ENCODE data around the gene ATP6V0D1.

The ATP6V0D1 gene

GRCh38 chr16:67399218-67399733 is 81.7 kb downstream of the ATP6V0D1 start:
- no peaks in the 10 kb centered on the region for H3K9me3 Mint-ChIP-seq
- no peaks in the 10 kb centered on the region for H3K36me3 Mint-ChIP-seq
- H3K4me1 Mint-ChIP-seq: peaks cover 3 to 19% of the 10 kb centered on the region in 2 donors
- peaks cover 17 to 41% of the 10 kb centered on the region in 2 donors for H3K27me3 Mint-ChIP-seq
- H3K4me3 Mint-ChIP-seq: no peak overlapping the region
- DNase-seq (peak; percentile 23), ATAC-seq (replicated peaks) (peak; percentile 83 to 86)
- H3K27ac Mint-ChIP-seq: no peak overlapping the region

GRCh38 chr16:67398546-67399217 is 82.3 kb downstream of the ATP6V0D1 start:
- no peak for DNase-seq
- peaks cover 6 to 25% of the 10 kb centered on the region in 2 donors for H3K4me1 Mint-ChIP-seq
- H3K36me3 Mint-ChIP-seq: no peaks in the 10 kb centered on the region
- no peak overlapping the region for H3K27ac Mint-ChIP-seq
- no peak overlapping the region for H3K4me3 Mint-ChIP-seq
- peaks cover 19 to 47% of the 10 kb centered on the region in 2 donors for H3K27me3 Mint-ChIP-seq
- no peak for ATAC-seq (replicated peaks)
- no peaks in the 10 kb centered on the region for H3K9me3 Mint-ChIP-seq

- Mint-ChIP-seq H3K9me3 (no peaks in the 10 kb centered on the region), H3K4me3 (no peak overlapping the region), H3K27me3 (peaks cover 21 to 50% of the 10 kb centered on the region in 2 donors), H3K36me3 (no peaks in the 10 kb centered on the region), H3K4me1 (peaks cover 6 to 29% of the 10 kb centered on the region in 2 donors), H3K27ac (no peak overlapping the region)
- DNase-seq (no peak), ATAC-seq (replicated peaks) (no peak)
These were observed 83.0 kb downstream of the ATP6V0D1 start for GRCh38 chr16:67397812-67398545.

- Mint-ChIP-seq H3K27me3 (peaks cover 27 to 50% of the 10 kb centered on the region in 2 donors), H3K36me3 (no peaks in the 10 kb centered on the region), H3K4me1 (peaks cover 6 to 34% of the 10 kb centered on the region in 2 donors), H3K4me3 (no peak overlapping the region), H3K9me3 (no peaks in the 10 kb centered on the region), H3K27ac (no peak overlapping the region)
- ATAC-seq (replicated peaks) (no peak), DNase-seq (no peak)
These were observed 83.7 kb downstream of the ATP6V0D1 start for GRCh38 chr16:67397036-67397801.

GRCh38 chr16:67396159-67397035 is 84.6 kb downstream of the ATP6V0D1 start:
- Mint-ChIP-seq H3K27ac (no peak overlapping the region), H3K27me3 (peaks cover 34 to 52% of the 10 kb centered on the region in 2 donors)
- no peak for DNase-seq

GRCh38 chr16:67395458-67396158 is 85.3 kb downstream of the ATP6V0D1 start:
- no peaks in the 10 kb centered on the region for H3K9me3 Mint-ChIP-seq
- H3K27me3 Mint-ChIP-seq: peaks cover 40 to 60% of the 10 kb centered on the region in 2 donors
- H3K27ac Mint-ChIP-seq: no peak overlapping the region
- H3K4me3 Mint-ChIP-seq: no peak overlapping the region
- no peak for DNase-seq
- no peaks in the 10 kb centered on the region for H3K36me3 Mint-ChIP-seq
- ATAC-seq (replicated peaks): no peak
- H3K4me1 Mint-ChIP-seq: peaks cover 11 to 44% of the 10 kb centered on the region in 2 donors

More at GRCh38 chr16:67396159-67397035, 84.6 kb downstream of the ATP6V0D1 start:
- Mint-ChIP-seq H3K36me3 (no peaks in the 10 kb centered on the region), H3K4me1 (peaks cover 6 to 36% of the 10 kb centered on the region in 2 donors), H3K4me3 (no peak overlapping the region), H3K9me3 (no peaks in the 10 kb centered on the region)
- no peak for ATAC-seq (replicated peaks)

- no peak for ATAC-seq (replicated peaks)
- DNase-seq: no peak
- H3K4me3 Mint-ChIP-seq: no peak overlapping the region
- no peaks in the 10 kb centered on the region for H3K36me3 Mint-ChIP-seq
- H3K9me3 Mint-ChIP-seq: no peaks in the 10 kb centered on the region
- H3K27me3 Mint-ChIP-seq: peaks cover 45 to 63% of the 10 kb centered on the region in 2 donors
- H3K27ac Mint-ChIP-seq: no peak overlapping the region
- H3K4me1 Mint-ChIP-seq: peaks cover 16 to 49% of the 10 kb centered on the region in 2 donors
These were observed 85.9 kb downstream of the ATP6V0D1 start for GRCh38 chr16:67395105-67395457.

GRCh38 chr16:67394155-67395104 is 86.5 kb downstream of the ATP6V0D1 start:
- peak overlapping the region; percentile 54 to 80 for H3K4me3 Mint-ChIP-seq

GRCh38 chr16:67393788-67394154 is 87.2 kb downstream of the ATP6V0D1 start:
- peaks cover 19 to 52% of the 10 kb centered on the region in 2 donors for H3K4me1 Mint-ChIP-seq
- DNase-seq (no peak), ATAC-seq (replicated peaks) (no peak)
- H3K27me3 Mint-ChIP-seq: peaks cover 45 to 63% of the 10 kb centered on the region in 2 donors
- peak overlapping the region; percentile 57 to 80 for H3K4me3 Mint-ChIP-seq
- H3K27ac Mint-ChIP-seq: peak overlapping the region; percentile 3
- H3K9me3 Mint-ChIP-seq: no peaks in the 10 kb centered on the region
- no peaks in the 10 kb centered on the region for H3K36me3 Mint-ChIP-seq

More at GRCh38 chr16:67394155-67395104, 86.5 kb downstream of the ATP6V0D1 start:
- H3K4me1 Mint-ChIP-seq: peaks cover 21 to 52% of the 10 kb centered on the region in 2 donors
- peak overlapping the region; percentile 3 for H3K27ac Mint-ChIP-seq
- H3K27me3 Mint-ChIP-seq: peaks cover 45 to 63% of the 10 kb centered on the region in 2 donors
- peak in 1 of 2 donors; percentile 33 for ATAC-seq (replicated peaks)
- DNase-seq: no peak
- H3K9me3 Mint-ChIP-seq: no peaks in the 10 kb centered on the region
- H3K36me3 Mint-ChIP-seq: no peaks in the 10 kb centered on the region

GRCh38 chr16:67393111-67393787 is 87.7 kb downstream of the ATP6V0D1 start, which contains the start of gene TPPP3:
Gene TPPP3, minus strand, starts transcription at chr16:67393498. Its CDS starts 2,387 bp downstream, at chr16:67391111.
- Mint-ChIP-seq H3K27me3 (peaks cover 45 to 63% of the 10 kb centered on the region in 2 donors), H3K36me3 (no peaks in the 10 kb centered on the region), H3K27ac (peak within 1 kb of the TSS; percentile 37), H3K9me3 (no peaks in the 10 kb centered on the region), H3K4me1 (peaks cover 19 to 52% of the 10 kb centered on the region in 2 donors), H3K4me3 (peak within 1 kb of the TSS; percentile 57 to 80)
- peak; percentile 36 to 37 for ATAC-seq (replicated peaks)
- DNase-seq: no peak

GRCh38 chr16:67392301-67393059 is 88.5 kb downstream of the ATP6V0D1 start:
- H3K9me3 Mint-ChIP-seq: no peaks in the 10 kb centered on the region
- no peak for ATAC-seq (replicated peaks)
- H3K27ac Mint-ChIP-seq: no peak overlapping the region
- peaks cover 19 to 52% of the 10 kb centered on the region in 2 donors for H3K4me1 Mint-ChIP-seq
- H3K27me3 Mint-ChIP-seq: peaks cover 45 to 63% of the 10 kb centered on the region in 2 donors
- H3K36me3 Mint-ChIP-seq: no peaks in the 10 kb centered on the region
- H3K4me3 Mint-ChIP-seq: no peak overlapping the region
- no peak for DNase-seq
